ENCODE data around the gene ARIH2.

DNA sequence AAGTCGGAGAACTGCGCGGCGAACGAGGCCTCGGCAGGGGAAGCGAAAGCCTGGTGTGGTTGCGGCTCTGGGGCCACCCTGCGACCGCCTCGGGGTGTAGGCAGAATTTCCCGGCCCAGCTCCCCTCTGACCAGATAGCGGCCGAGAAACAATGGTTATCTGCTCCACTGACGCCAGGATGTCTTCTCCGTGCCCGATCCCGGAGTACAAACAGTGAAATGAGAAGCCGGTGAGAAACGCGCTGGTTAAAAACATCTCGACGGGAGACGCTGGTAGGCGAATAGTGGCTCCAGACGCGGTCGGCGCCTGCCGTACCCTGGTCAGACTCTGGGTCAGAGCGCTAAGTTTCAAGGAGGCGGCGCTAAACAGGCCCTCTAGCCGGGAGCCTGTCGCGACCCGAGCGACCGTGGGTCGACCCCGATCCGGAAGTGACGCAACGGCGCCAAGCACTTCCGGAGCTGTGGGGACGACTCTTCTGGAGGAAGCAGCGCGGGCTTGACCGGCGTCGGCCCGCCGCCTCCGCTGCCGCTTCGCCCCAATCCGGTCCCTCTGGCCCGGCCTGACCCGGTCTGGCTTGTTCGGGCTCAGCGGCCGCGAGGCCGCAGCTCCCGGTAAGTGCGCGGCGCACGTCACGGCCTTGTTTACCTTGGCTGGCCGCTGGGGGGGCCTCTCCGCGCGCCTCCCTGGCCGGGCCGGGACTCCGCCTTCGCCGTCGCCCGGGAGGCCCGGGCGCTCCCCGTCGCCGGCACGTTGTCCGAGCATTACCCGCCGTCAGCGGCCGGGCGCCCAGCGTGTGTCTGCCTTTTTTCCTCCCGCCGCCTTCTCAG lies at the start of gene ARIH2:
- TF ChIP-seq CHCHD3 (CRISPR knock-in tag; IDR thresholded peaks at IDR 0.05) = no peak
- peak; percentile 67; the same call in 1 of the 2 replicates for TF ChIP-seq ZBTB7A (IDR thresholded peaks at IDR 0.05; ENCODE audit: borderline replicate concordance, control insufficient read depth, low read depth, low read length)
- TF ChIP-seq, protein P1, sequence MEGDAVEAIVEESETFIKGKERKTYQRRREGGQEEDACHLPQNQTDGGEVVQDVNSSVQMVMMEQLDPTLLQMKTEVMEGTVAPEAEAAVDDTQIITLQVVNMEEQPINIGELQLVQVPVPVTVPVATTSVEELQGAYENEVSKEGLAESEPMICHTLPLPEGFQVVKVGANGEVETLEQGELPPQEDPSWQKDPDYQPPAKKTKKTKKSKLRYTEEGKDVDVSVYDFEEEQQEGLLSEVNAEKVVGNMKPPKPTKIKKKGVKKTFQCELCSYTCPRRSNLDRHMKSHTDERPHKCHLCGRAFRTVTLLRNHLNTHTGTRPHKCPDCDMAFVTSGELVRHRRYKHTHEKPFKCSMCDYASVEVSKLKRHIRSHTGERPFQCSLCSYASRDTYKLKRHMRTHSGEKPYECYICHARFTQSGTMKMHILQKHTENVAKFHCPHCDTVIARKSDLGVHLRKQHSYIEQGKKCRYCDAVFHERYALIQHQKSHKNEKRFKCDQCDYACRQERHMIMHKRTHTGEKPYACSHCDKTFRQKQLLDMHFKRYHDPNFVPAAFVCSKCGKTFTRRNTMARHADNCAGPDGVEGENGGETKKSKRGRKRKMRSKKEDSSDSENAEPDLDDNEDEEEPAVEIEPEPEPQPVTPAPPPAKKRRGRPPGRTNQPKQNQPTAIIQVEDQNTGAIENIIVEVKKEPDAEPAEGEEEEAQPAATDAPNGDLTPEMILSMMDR (IDR thresholded peaks at IDR 0.05 in 2 of 3, conservative IDR thresholded peaks at IDR 0.05 in 1 of 3; ENCODE audit: insufficient read depth in 2 of 3, low read depth in 1 of 3, low read length in 3 of 3) = peak; percentile 0 to 32 (median 10); a peak in 2 of 6 replicates
- TF ChIP-seq ZNF431 (CRISPR knock-in tag; IDR thresholded peaks at IDR 0.05) = no peak; the same call in 1 of the 2 replicates
- TF ChIP-seq CEBPB (tag; IDR thresholded peaks at IDR 0.05) = peak; percentile 70
- TF ChIP-seq BCL6 (CRISPR knock-in tag; IDR thresholded peaks at IDR 0.05) = no peak
- no peak for TF ChIP-seq PHF21A (IDR thresholded peaks at IDR 0.05; ENCODE audit: borderline replicate concordance, low read depth)
- TF ChIP-seq, protein P2, sequence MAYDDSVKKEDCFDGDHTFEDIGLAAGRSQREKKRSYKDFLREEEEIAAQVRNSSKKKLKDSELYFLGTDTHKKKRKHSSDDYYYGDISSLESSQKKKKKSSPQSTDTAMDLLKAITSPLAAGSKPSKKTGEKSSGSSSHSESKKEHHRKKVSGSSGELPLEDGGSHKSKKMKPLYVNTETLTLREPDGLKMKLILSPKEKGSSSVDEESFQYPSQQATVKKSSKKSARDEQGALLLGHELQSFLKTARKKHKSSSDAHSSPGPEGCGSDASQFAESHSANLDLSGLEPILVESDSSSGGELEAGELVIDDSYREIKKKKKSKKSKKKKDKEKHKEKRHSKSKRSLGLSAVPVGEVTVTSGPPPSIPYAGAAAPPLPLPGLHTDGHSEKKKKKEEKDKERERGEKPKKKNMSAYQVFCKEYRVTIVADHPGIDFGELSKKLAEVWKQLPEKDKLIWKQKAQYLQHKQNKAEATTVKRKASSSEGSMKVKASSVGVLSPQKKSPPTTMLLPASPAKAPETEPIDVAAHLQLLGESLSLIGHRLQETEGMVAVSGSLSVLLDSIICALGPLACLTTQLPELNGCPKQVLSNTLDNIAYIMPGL (CRISPR knock-in tag; IDR thresholded peaks at IDR 0.05) = no peak
- no peak; the same call in 1 of the 2 replicates for TF ChIP-seq NCOR1 (IDR thresholded peaks at IDR 0.05)
- TF ChIP-seq EP300 (IDR thresholded peaks at IDR 0.05; ENCODE audit: low read length) = no peak
- no peak for TF ChIP-seq RBM22 (IDR thresholded peaks at IDR 0.05; ENCODE audit: low read depth, low read length, poor library complexity, severe bottlenecking)
- no peak for TF ChIP-seq RFX5 (IDR thresholded peaks at IDR 0.05; ENCODE audit: low read depth, low read length)
- TF ChIP-seq DDX20 (tag; IDR thresholded peaks at IDR 0.05; ENCODE audit: low read depth) = no peak
